ENCODE data around the gene USP32. TPM values are rescaled to one million over a fixed set of nuclear protein-coding genes. Genes with fewer than 3 reads are reported as not detected.

USP32 gene
- total RNA-seq, 1 donor from 2014 or later: 53.6 TPM

GRCh38 chr17:60148373-60148772, 243.6 kb downstream of the USP32 start:
- Mint-ChIP-seq H3K27ac (ENCODE audit: unreplicated experiment) (no peak overlapping the region), H3K36me3 (ENCODE audit: unreplicated experiment) (no peaks in the 10 kb centered on the region), H3K4me3 (ENCODE audit: unreplicated experiment) (no peak overlapping the region), H3K4me1 (ENCODE audit: unreplicated experiment) (peaks cover 17% of the 10 kb centered on the region), H3K9me3 (ENCODE audit: unreplicated experiment) (no peaks in the 10 kb centered on the region), H3K27me3 (ENCODE audit: unreplicated experiment) (peaks cover 72% of the 10 kb centered on the region)
- no peak for DNase-seq (ENCODE audit: extremely low spot score, unreplicated experiment)
- TF ChIP-seq CTCF (IDR thresholded peaks at IDR 0.05): no peak

- H3K36me3 Mint-ChIP-seq (ENCODE audit: unreplicated experiment): no peaks in the 10 kb centered on the region
- H3K27ac Mint-ChIP-seq (ENCODE audit: unreplicated experiment): no peak overlapping the region
- no peak for TF ChIP-seq CTCF (IDR thresholded peaks at IDR 0.05)
- H3K9me3 Mint-ChIP-seq (ENCODE audit: unreplicated experiment): no peaks in the 10 kb centered on the region
- H3K4me1 Mint-ChIP-seq (ENCODE audit: unreplicated experiment): peaks cover 23% of the 10 kb centered on the region
- H3K27me3 Mint-ChIP-seq (ENCODE audit: unreplicated experiment): peaks cover 68% of the 10 kb centered on the region
- no peak overlapping the region for H3K4me3 Mint-ChIP-seq (ENCODE audit: unreplicated experiment)
- no peak for DNase-seq (ENCODE audit: extremely low spot score, unreplicated experiment)
Measured at GRCh38 chr17:60147553-60148223, 244.2 kb downstream of the USP32 start.

GRCh38 chr17:60146206-60146605, 245.7 kb downstream of the USP32 start:
- no peak for DNase-seq (ENCODE audit: extremely low spot score, unreplicated experiment)
- Mint-ChIP-seq H3K4me3 (ENCODE audit: unreplicated experiment) (no peak overlapping the region), H3K27me3 (ENCODE audit: unreplicated experiment) (peaks cover 56% of the 10 kb centered on the region), H3K9me3 (ENCODE audit: unreplicated experiment) (no peaks in the 10 kb centered on the region), H3K27ac (ENCODE audit: unreplicated experiment) (no peak overlapping the region), H3K4me1 (ENCODE audit: unreplicated experiment) (peaks cover 35% of the 10 kb centered on the region), H3K36me3 (ENCODE audit: unreplicated experiment) (no peaks in the 10 kb centered on the region)
- TF ChIP-seq CTCF (IDR thresholded peaks at IDR 0.05): no peak

GRCh38 chr17:60145006-60145935, 246.7 kb downstream of the USP32 start:
- H3K4me3 Mint-ChIP-seq (ENCODE audit: unreplicated experiment): no peak overlapping the region
- no peak for TF ChIP-seq CTCF (IDR thresholded peaks at IDR 0.05)
- H3K9me3 Mint-ChIP-seq (ENCODE audit: unreplicated experiment): no peaks in the 10 kb centered on the region
- peaks cover 31% of the 10 kb centered on the region for H3K4me1 Mint-ChIP-seq (ENCODE audit: unreplicated experiment)
- DNase-seq (ENCODE audit: extremely low spot score, unreplicated experiment): no peak
- no peaks in the 10 kb centered on the region for H3K36me3 Mint-ChIP-seq (ENCODE audit: unreplicated experiment)
- peaks cover 53% of the 10 kb centered on the region for H3K27me3 Mint-ChIP-seq (ENCODE audit: unreplicated experiment)
- no peak overlapping the region for H3K27ac Mint-ChIP-seq (ENCODE audit: unreplicated experiment)

Measured in osteocyte (in vitro differentiated cells).